ENCODE data around the gene PDZK1IP1.

PDZK1IP1 gene

GRCh38 chr1:47184822-47185677, 4.8 kb downstream of the PDZK1IP1 start:
- Mint-ChIP-seq H3K4me3 (no peak overlapping the region), H3K4me1 (no peaks in the 10 kb centered on the region), H3K9me3 (no peaks in the 10 kb centered on the region), H3K27ac (no peak overlapping the region), H3K27me3 (peaks cover 49% of the 10 kb centered on the region), H3K36me3 (no peaks in the 10 kb centered on the region)
- DNase-seq: no peak
- CTCF ChIA-PET: interaction anchor here (8.3 kb wide), 1 partner anchor 6 kb away, joined by 102 read pairs; the partner anchor contains the start of gene PDZK1IP1

- Mint-ChIP-seq H3K4me3 (no peak overlapping the region), H3K27ac (no peak overlapping the region), H3K4me1 (peaks cover under 1% of the 10 kb centered on the region), H3K27me3 (peaks cover 57% of the 10 kb centered on the region), H3K36me3 (no peaks in the 10 kb centered on the region), H3K9me3 (no peaks in the 10 kb centered on the region)
- no peak for DNase-seq
- CTCF ChIA-PET: interaction anchor here (8.3 kb wide), 1 partner anchor 7 kb away, joined by 102 read pairs; the partner anchor contains the start of gene PDZK1IP1
Observed at GRCh38 chr1:47184090-47184821, 5.6 kb downstream of the PDZK1IP1 start.

GRCh38 chr1:47183308-47184089, 6.3 kb downstream of the PDZK1IP1 start:
- Mint-ChIP-seq H3K36me3 (no peaks in the 10 kb centered on the region), H3K4me3 (no peak overlapping the region)

GRCh38 chr1:47182676-47183235, 7.1 kb downstream of the PDZK1IP1 start:
- no peak overlapping the region for H3K4me3 Mint-ChIP-seq
- CTCF ChIA-PET: interaction anchor here (8.3 kb wide), 1 partner anchor 8 kb away, joined by 102 read pairs; the partner anchor contains the start of gene PDZK1IP1

More at GRCh38 chr1:47183308-47184089, 6.3 kb downstream of the PDZK1IP1 start:
- peaks cover 65% of the 10 kb centered on the region for H3K27me3 Mint-ChIP-seq
- CTCF ChIA-PET: interaction anchor here (8.3 kb wide), 1 partner anchor 8 kb away, joined by 102 read pairs; the partner anchor contains the start of gene PDZK1IP1
- no peak overlapping the region for H3K27ac Mint-ChIP-seq
- H3K9me3 Mint-ChIP-seq: no peaks in the 10 kb centered on the region
- no peak for DNase-seq
- H3K4me1 Mint-ChIP-seq: peaks cover 4% of the 10 kb centered on the region

GRCh38 chr1:47181955-47182675, 7.7 kb downstream of the PDZK1IP1 start:
- H3K27me3 Mint-ChIP-seq: peaks cover 56% of the 10 kb centered on the region
- H3K4me1 Mint-ChIP-seq: peaks cover 4% of the 10 kb centered on the region
- no peaks in the 10 kb centered on the region for H3K36me3 Mint-ChIP-seq
- CTCF ChIA-PET: interaction anchor here (8.3 kb wide), 1 partner anchor 9 kb away, joined by 102 read pairs; the partner anchor contains the start of gene PDZK1IP1
- no peak overlapping the region for H3K4me3 Mint-ChIP-seq
- DNase-seq: no peak
- no peaks in the 10 kb centered on the region for H3K9me3 Mint-ChIP-seq
- no peak overlapping the region for H3K27ac Mint-ChIP-seq

More at GRCh38 chr1:47182676-47183235, 7.1 kb downstream of the PDZK1IP1 start:
- no peak for DNase-seq
- Mint-ChIP-seq H3K36me3 (no peaks in the 10 kb centered on the region), H3K4me1 (peaks cover 4% of the 10 kb centered on the region), H3K27me3 (peaks cover 60% of the 10 kb centered on the region), H3K9me3 (no peaks in the 10 kb centered on the region), H3K27ac (no peak overlapping the region)

- peaks cover 52% of the 10 kb centered on the region for H3K27me3 Mint-ChIP-seq
- CTCF ChIA-PET: interaction anchor here (0.6 to 8.3 kb wide), 2 partner anchors 10 to 254 kb away, joined by 6 to 102 read pairs; partner anchors contain the start of gene PDZK1IP1
Observed at GRCh38 chr1:47181095-47181954, 8.5 kb downstream of the PDZK1IP1 start.

GRCh38 chr1:47180603-47181094, 9.2 kb downstream of the PDZK1IP1 start:
- Mint-ChIP-seq H3K27me3 (peaks cover 58% of the 10 kb centered on the region), H3K9me3 (no peaks in the 10 kb centered on the region), H3K36me3 (no peaks in the 10 kb centered on the region), H3K27ac (no peak overlapping the region), H3K4me3 (no peak overlapping the region), H3K4me1 (peaks cover 4% of the 10 kb centered on the region)
- CTCF ChIA-PET: interaction anchor here (0.6 to 8.3 kb wide), 2 partner anchors 11 to 254 kb away, joined by 6 to 102 read pairs; partner anchors contain the start of gene PDZK1IP1
- no peak for DNase-seq

More at GRCh38 chr1:47181095-47181954, 8.5 kb downstream of the PDZK1IP1 start:
- peaks cover 4% of the 10 kb centered on the region for H3K4me1 Mint-ChIP-seq
- no peak overlapping the region for H3K27ac Mint-ChIP-seq
- no peaks in the 10 kb centered on the region for H3K9me3 Mint-ChIP-seq
- no peaks in the 10 kb centered on the region for H3K36me3 Mint-ChIP-seq
- H3K4me3 Mint-ChIP-seq: no peak overlapping the region
- DNase-seq: no peak

GRCh38 chr1:47179988-47180563, 9.8 kb downstream of the PDZK1IP1 start:
- Mint-ChIP-seq H3K4me3 (no peak overlapping the region), H3K9me3 (no peaks in the 10 kb centered on the region), H3K36me3 (no peaks in the 10 kb centered on the region), H3K4me1 (peaks cover 4% of the 10 kb centered on the region), H3K27me3 (peaks cover 63% of the 10 kb centered on the region), H3K27ac (no peak overlapping the region)
- CTCF ChIA-PET: interaction anchor here (1.0 to 8.3 kb wide), 15 partner anchors 11 to 563 kb away, joined by 3 to 102 read pairs (median 5); partner anchors contain the start of genes FOXD2 and PDZK1IP1
- no peak for DNase-seq

GRCh38 chr1:47179017-47179987, 10.5 kb downstream of the PDZK1IP1 start:
- CTCF ChIA-PET: interaction anchor here (0.6 to 8.3 kb wide), 30 partner anchors 12 to 1710 kb away, joined by 3 to 102 read pairs (median 3); partner anchors contain the start of genes FOXD2 and PDZK1IP1
- peak; percentile 87 for DNase-seq
- Mint-ChIP-seq H3K9me3 (no peaks in the 10 kb centered on the region), H3K4me1 (peaks cover 4% of the 10 kb centered on the region), H3K27me3 (peaks cover 63% of the 10 kb centered on the region), H3K27ac (peak overlapping the region; percentile 65), H3K4me3 (peak overlapping the region; percentile 71), H3K36me3 (no peaks in the 10 kb centered on the region)

GRCh38 chr1:47178654-47179016, 11.2 kb downstream of the PDZK1IP1 start:
- no peak overlapping the region for H3K27ac Mint-ChIP-seq
- no peak for DNase-seq

More at GRCh38 chr1:47178654-47179016, 11.2 kb downstream of the PDZK1IP1 start:
- no peaks in the 10 kb centered on the region for H3K9me3 Mint-ChIP-seq
- CTCF ChIA-PET: interaction anchor here (0.7 to 8.3 kb wide), 25 partner anchors 13 to 562 kb away, joined by 3 to 102 read pairs (median 4); partner anchors contain the start of genes FOXD2 and PDZK1IP1
- H3K4me3 Mint-ChIP-seq: no peak overlapping the region
- no peaks in the 10 kb centered on the region for H3K36me3 Mint-ChIP-seq
- H3K4me1 Mint-ChIP-seq: peaks cover 4% of the 10 kb centered on the region
- H3K27me3 Mint-ChIP-seq: peaks cover 66% of the 10 kb centered on the region
